MM.1S (cell line): ENCODE results near the gene PHLDB3.

ENCODE experiments used
- DNase-seq: peaks from one replicate; pipeline ENCODE4 v3.0.0-alpha.2; 2015
- H2AFZ ChIP-seq: fragments of 300-600 bp; sonication (generic); 2 replicates; pipeline ENCODE4 v1.6.0; 2016; ENCODE audit warnings: antibody characterized with exemption, low read length
- H3F3A ChIP-seq: fragments of 300-600 bp; sonication (generic); 2 replicates; pipeline ENCODE4 v1.6.1; 2016; ENCODE audit warnings: mild to moderate bottlenecking, antibody characterized with exemption, low read length, moderate library complexity, mixed read lengths; ENCODE audit not compliant: insufficient read depth
- H3K27ac ChIP-seq: fragments of 300-600 bp; sonication (generic); 2 replicates; pipeline ENCODE4 v1.5.1; 2016; ENCODE audit warnings: mild to moderate bottlenecking, low read length
- H3K27me3 ChIP-seq: fragments of 300-600 bp; sonication (generic); replicated peaks from 2 replicates; pipeline ENCODE4 v1.6.0; 2016; ENCODE audit warnings: low read length; ENCODE audit not compliant: insufficient read depth
- H3K36me3 ChIP-seq: fragments of 300-600 bp; sonication (generic); replicated peaks from 2 replicates; pipeline ENCODE4 v1.6.1; 2016; ENCODE audit warnings: mild to moderate bottlenecking, low read length, mixed read lengths; ENCODE audit not compliant: insufficient read depth
- H3K4me1 ChIP-seq: fragments of 300-600 bp; sonication (generic); 2 replicates; pipeline ENCODE4 v1.6.1; 2016; ENCODE audit warnings: low read length, mixed read lengths
- H3K4me2 ChIP-seq: fragments of 300-600 bp; sonication (generic); 2 replicates; pipeline ENCODE4 v1.6.0; 2016; ENCODE audit warnings: low read depth, low read length
- H3K4me3 ChIP-seq: fragments of 300-600 bp; sonication (generic); 2 replicates; pipeline ENCODE4 v1.5.1; 2016; ENCODE audit warnings: low read length, mixed read lengths
- H3K79me2 ChIP-seq: fragments of 300-600 bp; sonication (generic); 2 replicates; pipeline ENCODE4 v1.6.1; 2016; ENCODE audit warnings: mixed run types, low read length, mixed read lengths
- H3K9ac ChIP-seq: fragments of 300-600 bp; sonication (generic); 2 replicates; pipeline ENCODE4 v1.6.1; 2016; ENCODE audit warnings: low read length, mixed read lengths
- H3K9me2 ChIP-seq: fragments of 300-600 bp; sonication (generic); replicated peaks from 2 replicates; pipeline ENCODE4 v1.6.1; 2016; ENCODE audit warnings: mild to moderate bottlenecking, low read length, mixed read lengths; ENCODE audit not compliant: insufficient read depth
- H3K9me3 ChIP-seq: fragments of 300-600 bp; sonication (generic); replicated peaks from 2 replicates; pipeline ENCODE4 v1.6.1; 2016; ENCODE audit warnings: mild to moderate bottlenecking, low read length, mixed read lengths; ENCODE audit not compliant: insufficient read depth
- H4K20me1 ChIP-seq: fragments of 300-600 bp; sonication (generic); 2 replicates; pipeline ENCODE4 v1.6.1; 2016; ENCODE audit warnings: mild to moderate bottlenecking, low read length, moderate library complexity, mixed read lengths; ENCODE audit not compliant: insufficient read depth
- CTCF ChIP-seq: fragments of 300-600 bp; sonication (generic); IDR thresholded peaks from 2 replicates; pipeline ENCODE4 v1.5.1; 2016; ENCODE audit warnings: antibody characterized with exemption, low read length, mixed read lengths
- EZH2 ChIP-seq: fragments of 300-600 bp; sonication (generic); optimal IDR thresholded peaks from 2 replicates; pipeline ENCODE3; 2017; ENCODE audit warnings: low read depth, mild to moderate bottlenecking, antibody characterized with exemption, low read length, mixed read lengths
- EZH2phosphoT487 ChIP-seq: fragments of 300-600 bp; sonication (generic); IDR thresholded peaks from 2 replicates; pipeline ENCODE4 v1.6.1; 2018; ENCODE audit warnings: antibody characterized with exemption, low read length

The PHLDB3 gene

GRCh38 chr19:43441716-43442115 is 62.8 kb downstream of the PHLDB3 start:
- H3K4me1 ChIP-seq, result no peaks in the 10 kb centered on the region
- H2AFZ ChIP-seq, result no peak overlapping the region
- no peak overlapping the region for H3K4me3 ChIP-seq
- H3K4me2 ChIP-seq, result no peak overlapping the region
- no peak overlapping the region for H3K9ac ChIP-seq
- H3K9me3 ChIP-seq, result no peaks in the 10 kb centered on the region
- H3F3A ChIP-seq, result no peaks in the 10 kb centered on the region
- H3K9me2 ChIP-seq, result no peaks in the 10 kb centered on the region
- H4K20me1 ChIP-seq, result no peaks in the 10 kb centered on the region
- no peaks in the 10 kb centered on the region for H3K36me3 ChIP-seq
- no peaks in the 10 kb centered on the region for H3K79me2 ChIP-seq
- no peak overlapping the region for H3K27ac ChIP-seq
- DNase-seq, result no peak
- no peak for TF ChIP-seq EZH2phosphoT487
- H3K27me3 ChIP-seq, result no peaks in the 10 kb centered on the region; the same call in 1 of the 2 replicates

- Histone ChIP-seq H3K79me2 (no peaks in the 10 kb centered on the region), H4K20me1 (no peaks in the 10 kb centered on the region), H3K4me2 (no peak overlapping the region), H3K27ac (no peak overlapping the region), H3K4me1 (no peaks in the 10 kb centered on the region), H3K4me3 (no peak overlapping the region), H3K9ac (no peak overlapping the region), H3F3A (no peaks in the 10 kb centered on the region), H3K9me3 (no peaks in the 10 kb centered on the region), H3K36me3 (no peaks in the 10 kb centered on the region), H3K27me3 (peaks cover 5% of the 10 kb centered on the region; the same call in 1 of the 2 replicates), H2AFZ (no peak overlapping the region), H3K9me2 (no peaks in the 10 kb centered on the region)
- TF ChIP-seq EZH2phosphoT487 (no peak), EZH2 (no peak), CTCF (no peak)
- DNase-seq, result no peak
These were observed 64.9 kb downstream of the PHLDB3 start for GRCh38 chr19:43439709-43440063.

DNA sequence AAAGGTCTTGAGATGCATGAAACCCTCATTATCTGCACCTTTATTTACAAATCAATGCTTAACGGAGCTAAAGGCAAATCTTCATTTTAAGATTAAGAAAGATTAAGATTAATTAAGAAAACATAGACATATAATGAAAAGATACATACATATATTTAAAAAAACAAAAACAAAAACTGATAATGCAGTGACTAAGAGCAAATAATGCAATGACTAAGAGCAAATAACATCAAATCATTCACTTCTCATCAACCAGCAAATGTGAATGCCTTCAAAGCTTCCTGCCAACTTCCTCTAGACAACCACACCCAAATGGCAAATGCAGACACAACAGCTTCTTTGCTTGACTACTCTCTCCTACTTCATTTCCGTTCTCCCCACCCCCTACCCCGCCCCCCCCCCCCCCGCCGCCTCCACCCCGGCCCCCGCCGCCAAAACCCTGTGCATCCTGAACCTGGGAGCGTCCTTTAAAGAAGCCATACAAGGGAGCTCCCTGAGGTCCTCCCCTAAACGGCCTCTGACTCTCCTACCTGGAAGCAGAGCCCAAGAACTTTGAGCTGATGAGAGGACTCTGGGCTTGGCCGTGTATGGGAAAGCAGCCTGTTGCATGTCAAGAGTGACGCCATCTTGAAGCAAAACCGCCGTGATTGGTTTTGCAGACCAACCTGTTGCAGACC is 65.4 kb downstream of the PHLDB3 start:
- no peaks in the 10 kb centered on the region for H3K79me2 ChIP-seq
- no peak overlapping the region for H3K4me2 ChIP-seq
- H3K27ac ChIP-seq, result no peak overlapping the region
- H3K9me2 ChIP-seq, result no peaks in the 10 kb centered on the region
- no peak overlapping the region for H3K4me3 ChIP-seq
- no peak for TF ChIP-seq EZH2phosphoT487
- no peak for TF ChIP-seq CTCF
- no peak for TF ChIP-seq EZH2
- no peak overlapping the region for H2AFZ ChIP-seq
- no peaks in the 10 kb centered on the region for H3F3A ChIP-seq
- no peak overlapping the region for H3K9ac ChIP-seq
- peaks cover 5% of the 10 kb centered on the region; the same call in 1 of the 2 replicates for H3K27me3 ChIP-seq
- H3K36me3 ChIP-seq, result no peaks in the 10 kb centered on the region
- no peaks in the 10 kb centered on the region for H3K9me3 ChIP-seq
- no peaks in the 10 kb centered on the region for H3K4me1 ChIP-seq
- DNase-seq, result no peak
- no peaks in the 10 kb centered on the region for H4K20me1 ChIP-seq

GRCh38 chr19:43438291-43439031 is 66.1 kb downstream of the PHLDB3 start:
- H3K9me2 ChIP-seq, result no peaks in the 10 kb centered on the region
- H3F3A ChIP-seq, result no peaks in the 10 kb centered on the region
- no peaks in the 10 kb centered on the region for H3K36me3 ChIP-seq
- no peaks in the 10 kb centered on the region for H3K4me1 ChIP-seq
- no peaks in the 10 kb centered on the region for H3K9me3 ChIP-seq
- H4K20me1 ChIP-seq, result no peaks in the 10 kb centered on the region
- no peak for DNase-seq
- peaks cover 5% of the 10 kb centered on the region for H3K27me3 ChIP-seq
- H3K79me2 ChIP-seq, result no peaks in the 10 kb centered on the region
- H2AFZ ChIP-seq, result no peak overlapping the region
- TF ChIP-seq CTCF (no peak), EZH2phosphoT487 (no peak), EZH2 (no peak)
- H3K4me3 ChIP-seq, result no peak overlapping the region
- no peak overlapping the region for H3K9ac ChIP-seq
- no peak overlapping the region for H3K4me2 ChIP-seq
- H3K27ac ChIP-seq, result no peak overlapping the region
